B cell (primary cell): ENCODE data around the gene ACAP3.

Experiments used
- EZH2 ChIP-seq: IDR thresholded peaks from 2 replicates; pipeline ENCODE4 v1.6.1; 2012; ENCODE audit warnings: borderline replicate concordance, low read depth, mild to moderate bottlenecking, moderate library complexity, low read length; ENCODE audit not compliant: insufficient read depth, poor library complexity, severe bottlenecking
- TF ChIP-seq, protein P1 (sequence below): fragments of 200-600 bp; IDR thresholded peaks from one replicate; pipeline ENCODE4 v1.8.0; 2022; ENCODE audit warnings: antibody characterized with exemption, mild to moderate bottlenecking

- TF ChIP-seq, protein P1, sequence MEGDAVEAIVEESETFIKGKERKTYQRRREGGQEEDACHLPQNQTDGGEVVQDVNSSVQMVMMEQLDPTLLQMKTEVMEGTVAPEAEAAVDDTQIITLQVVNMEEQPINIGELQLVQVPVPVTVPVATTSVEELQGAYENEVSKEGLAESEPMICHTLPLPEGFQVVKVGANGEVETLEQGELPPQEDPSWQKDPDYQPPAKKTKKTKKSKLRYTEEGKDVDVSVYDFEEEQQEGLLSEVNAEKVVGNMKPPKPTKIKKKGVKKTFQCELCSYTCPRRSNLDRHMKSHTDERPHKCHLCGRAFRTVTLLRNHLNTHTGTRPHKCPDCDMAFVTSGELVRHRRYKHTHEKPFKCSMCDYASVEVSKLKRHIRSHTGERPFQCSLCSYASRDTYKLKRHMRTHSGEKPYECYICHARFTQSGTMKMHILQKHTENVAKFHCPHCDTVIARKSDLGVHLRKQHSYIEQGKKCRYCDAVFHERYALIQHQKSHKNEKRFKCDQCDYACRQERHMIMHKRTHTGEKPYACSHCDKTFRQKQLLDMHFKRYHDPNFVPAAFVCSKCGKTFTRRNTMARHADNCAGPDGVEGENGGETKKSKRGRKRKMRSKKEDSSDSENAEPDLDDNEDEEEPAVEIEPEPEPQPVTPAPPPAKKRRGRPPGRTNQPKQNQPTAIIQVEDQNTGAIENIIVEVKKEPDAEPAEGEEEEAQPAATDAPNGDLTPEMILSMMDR = no peak
- TF ChIP-seq EZH2 = no peak
Observed at GRCh38 chr1:1330366-1331067, 22.8 kb upstream of the ACAP3 start.
